ENCODE results near the gene ABCG2. TPM values are rescaled to one million over a fixed set of nuclear protein-coding genes. Genes with fewer than 3 reads are reported as not detected.
A peak's percentile ranks its signal among the peaks of the same experiment; 100 is the strongest.

Gene ABCG2
- total and polyA plus RNA-seq, 2 of the 4 experiments (the other 2 are of a cell fraction), result 0.50 to 1.1 TPM

GRCh38 chr4:88104902-88105610, 53.4 kb downstream of the ABCG2 start:
- ATAC-seq (ENCODE audit: low read depth) (peak; percentile 83), DNase-seq (peak; percentile 88)
- Histone ChIP-seq H2BK20ac (ENCODE audit: low read depth, low read length) (peak overlapping the region; percentile 27; the same call in 1 of the 2 replicates), H3K9me1 (ENCODE audit: insufficient read depth, low read length) (peaks cover 8% of the 10 kb centered on the region), H2AK5ac (ENCODE audit: low read depth, low read length) (peak overlapping the region; percentile 37; the same call in 1 of the 2 replicates), H4K8ac (ENCODE audit: low read depth in 2 of 2, low read length in 2 of 2) (peak overlapping the region in 1 of 2 experiments; percentile 14; a peak in 1 of 4 replicates), H4K5ac (ENCODE audit: low read depth, low read length) (peak overlapping the region; percentile 45; the same call in 1 of the 2 replicates), H2BK120ac (ENCODE audit: low read depth, low read length) (peak overlapping the region; percentile 46; the same call in 1 of the 2 replicates), H4K20me1 (ENCODE audit: insufficient read depth, low read length) (no peaks in the 10 kb centered on the region), H3K9ac (ENCODE audit: low read depth, low read length) (no peak overlapping the region), H3K27ac (ENCODE audit: insufficient read depth, low read length) (peak overlapping the region; percentile 14; the same call in 1 of the 2 replicates), H2AFZ (replicated peaks; ENCODE audit: low read length, poor library complexity) (no peak overlapping the region), H2AK9ac (replicated peaks; ENCODE audit: low read depth, low read length, poor library complexity) (no peak overlapping the region), H2BK15ac (ENCODE audit: low read depth, low read length) (peak overlapping the region; percentile 46; the same call in 1 of the 3 replicates), H3K4me1 (ENCODE audit: control insufficient read depth, insufficient read depth, low read length) (peaks cover 11% of the 10 kb centered on the region), H3K56ac (ENCODE audit: extremely low read depth, insufficient read depth, low read length) (no peak overlapping the region), H3K4me2 (ENCODE audit: low read depth, low read length) (peak overlapping the region; percentile 73), H3K27me3 (ENCODE audit: control insufficient read depth, insufficient read depth, low read length) (no peaks in the 10 kb centered on the region), H3K4me3 (ENCODE audit: insufficient read depth, low read depth, low read length) (no peak overlapping the region), H3K4ac (ENCODE audit: low read depth, low read length) (peak overlapping the region; percentile 51), H3K23ac (ENCODE audit: low read depth, low read length) (no peak overlapping the region), H3K36me3 (ENCODE audit: control insufficient read depth, insufficient read depth, low read length) (no peaks in the 10 kb centered on the region), H2BK5ac (ENCODE audit: low read depth, low read length, poor library complexity, severe bottlenecking) (peak overlapping the region; percentile 84), H3K79me1 (ENCODE audit: low read depth in 1 of 2, low read length in 2 of 2) (no peaks in the 10 kb centered on the region), H3K9me3 (ENCODE audit: control insufficient read depth, insufficient read depth, low read length) (no peaks in the 10 kb centered on the region), H3K18ac (ENCODE audit: low read depth, low read length) (peak overlapping the region; percentile 62; the same call in 1 of the 2 replicates), H4K91ac (ENCODE audit: insufficient read depth, low read depth, low read length) (peak overlapping the region; percentile 60; the same call in 1 of the 2 replicates), H3K14ac (replicated peaks; ENCODE audit: low read depth, low read length) (peak overlapping the region; percentile 50)
- BruUV-seq (replicated peaks), result no TSS peak
- in situ Hi-C loops (cut with MboI; ENCODE audit: low sequenced_read_pairs) (no loop called here), dilution Hi-C loops (cut with HindIII; ENCODE audit: low sequenced_read_pairs, unreplicated experiment) (no loop called here), intact Hi-C loops (cut with micrococcal nuclease) (no loop called here)
- POLR2A ChIA-PET (ENCODE audit: unreplicated experiment), result no interaction called here
- CTCF ChIA-PET, result interaction anchor here (0.7 kb wide), 1 partner anchor 1020 kb away, joined by 3 read pairs; no protein-coding TSS in a partner anchor
- no peak for TF ChIP-seq MAFK (IDR thresholded peaks at IDR 0.05; ENCODE audit: low read depth, low read length)
- TF ChIP-seq FOS (IDR thresholded peaks at IDR 0.05; ENCODE audit: low read depth, low read length), result peak; percentile 53
- TF ChIP-seq SMC3 (IDR thresholded peaks at IDR 0.05; ENCODE audit: low read depth, low read length), result no peak
- WGBS, 2 experiments (ENCODE audit: extremely low coverage in 2 of 2, insufficient read length in 1 of 2), result no CpG with 5 or more reads among the region's 4 CpGs

All from IMR-90 (cell line).